ENCODE measurements around the gene UCHL5. TPM values are rescaled to one million over a fixed set of nuclear protein-coding genes. Genes with fewer than 3 reads are reported as not detected.
"Not testable (repeated sequence)": the region's sequence is repeated elsewhere in the genome, so short reads cannot be mapped to it uniquely, and the experiment has no call there.

Gene UCHL5
- total RNA-seq, 2 donors from 2014 or later = 45.4 to 51.7 TPM

DNA sequence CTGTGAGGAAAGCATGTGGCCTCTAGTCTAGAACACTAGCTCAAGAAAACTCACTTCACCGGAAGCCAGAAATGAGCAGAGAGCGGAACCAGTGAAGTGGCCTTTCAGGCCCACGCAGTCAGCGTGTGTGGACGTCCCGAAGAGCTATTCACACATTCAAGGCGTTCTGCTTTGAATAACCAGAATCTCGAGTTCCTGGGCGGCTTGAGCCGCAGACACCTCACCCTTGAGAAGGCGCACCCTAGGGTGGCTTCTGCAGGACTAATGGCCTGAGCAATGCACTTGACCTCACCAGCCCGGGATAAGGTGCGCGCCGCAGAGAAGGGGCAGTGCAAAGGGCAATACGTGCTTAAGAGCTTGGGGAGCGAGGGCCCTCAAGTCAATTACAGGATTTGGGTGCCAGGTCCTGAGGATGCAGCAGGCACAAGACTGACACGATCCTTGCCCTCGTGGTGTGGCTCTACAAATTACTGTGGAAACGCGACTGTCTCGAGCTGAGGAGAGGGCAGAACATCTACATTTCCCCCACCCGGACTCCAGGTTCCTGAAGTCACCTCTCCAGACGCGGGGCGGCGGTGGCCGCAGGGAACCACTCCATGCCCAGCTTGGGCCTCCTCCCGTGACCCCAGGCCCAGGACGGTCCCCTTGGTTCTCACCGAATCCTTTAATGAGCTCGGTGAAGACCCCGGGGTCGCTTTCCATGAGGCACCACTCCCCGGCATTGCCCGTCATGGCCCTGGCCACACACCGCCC lies 455 bp downstream of the UCHL5 start:
- no peaks in the 10 kb centered on the region for H3K27me3 Mint-ChIP-seq (ENCODE audit: low read depth)
- H3K9me3 Mint-ChIP-seq = no peaks in the 10 kb centered on the region
- peak overlapping the region; percentile 94 for H3K27ac Mint-ChIP-seq
- H3K4me3 Mint-ChIP-seq = peak overlapping the region; percentile 90 to 97
- ATAC-seq (replicated peaks in 1 of 2) = peak; percentile 58 to 64
- H3K36me3 Mint-ChIP-seq (ENCODE audit: insufficient read depth in 2 of 2) = peaks cover 10 to 24% of the 10 kb centered on the region in 2 donors
- peaks cover 59% of the 10 kb centered on the region for H3K4me1 Mint-ChIP-seq (ENCODE audit: low read depth)
- DNase-seq = peak; percentile 76 to 77

DNA sequence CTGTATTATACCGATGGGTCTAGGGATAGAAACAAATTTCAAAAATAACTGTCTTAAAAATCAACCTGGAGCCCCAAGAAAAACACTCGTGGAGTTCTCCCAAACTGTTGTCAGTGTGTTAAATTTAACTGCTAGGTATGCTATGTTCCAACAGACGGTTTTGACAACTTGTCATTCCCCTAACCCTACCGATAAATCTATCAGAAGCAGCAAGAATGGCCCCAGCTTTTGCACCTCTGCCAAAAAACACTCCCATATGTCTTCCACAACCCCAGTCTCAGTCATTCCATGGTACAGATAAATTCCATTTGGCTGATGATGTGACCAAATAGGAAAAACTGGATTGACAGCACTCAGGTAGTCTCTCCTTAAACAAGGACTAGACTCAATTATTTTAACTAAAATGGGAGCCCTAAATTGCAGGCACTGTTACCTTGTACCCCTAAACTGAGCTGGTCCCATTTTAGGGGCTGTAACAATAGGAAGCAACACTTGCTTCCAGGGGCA lies 4.9 kb downstream of the UCHL5 start:
- Mint-ChIP-seq H3K27ac (no peak overlapping the region), H3K4me3 (no peak overlapping the region), H3K9me3 (no peaks in the 10 kb centered on the region), H3K4me1 (ENCODE audit: low read depth) (peaks cover 31% of the 10 kb centered on the region), H3K36me3 (ENCODE audit: insufficient read depth in 2 of 2) (peaks cover 7 to 18% of the 10 kb centered on the region in 2 donors), H3K27me3 (ENCODE audit: low read depth) (no peaks in the 10 kb centered on the region)
- DNase-seq (no peak), ATAC-seq (replicated peaks in 1 of 2) (no peak)

- DNase-seq; H3K4me1 Mint-ChIP-seq (ENCODE audit: low read depth); H3K27me3 Mint-ChIP-seq (ENCODE audit: low read depth): not testable (repeated sequence)
These were observed 10.2 kb downstream of the UCHL5 start for GRCh38 chr1:193048913-193049312.

DNA sequence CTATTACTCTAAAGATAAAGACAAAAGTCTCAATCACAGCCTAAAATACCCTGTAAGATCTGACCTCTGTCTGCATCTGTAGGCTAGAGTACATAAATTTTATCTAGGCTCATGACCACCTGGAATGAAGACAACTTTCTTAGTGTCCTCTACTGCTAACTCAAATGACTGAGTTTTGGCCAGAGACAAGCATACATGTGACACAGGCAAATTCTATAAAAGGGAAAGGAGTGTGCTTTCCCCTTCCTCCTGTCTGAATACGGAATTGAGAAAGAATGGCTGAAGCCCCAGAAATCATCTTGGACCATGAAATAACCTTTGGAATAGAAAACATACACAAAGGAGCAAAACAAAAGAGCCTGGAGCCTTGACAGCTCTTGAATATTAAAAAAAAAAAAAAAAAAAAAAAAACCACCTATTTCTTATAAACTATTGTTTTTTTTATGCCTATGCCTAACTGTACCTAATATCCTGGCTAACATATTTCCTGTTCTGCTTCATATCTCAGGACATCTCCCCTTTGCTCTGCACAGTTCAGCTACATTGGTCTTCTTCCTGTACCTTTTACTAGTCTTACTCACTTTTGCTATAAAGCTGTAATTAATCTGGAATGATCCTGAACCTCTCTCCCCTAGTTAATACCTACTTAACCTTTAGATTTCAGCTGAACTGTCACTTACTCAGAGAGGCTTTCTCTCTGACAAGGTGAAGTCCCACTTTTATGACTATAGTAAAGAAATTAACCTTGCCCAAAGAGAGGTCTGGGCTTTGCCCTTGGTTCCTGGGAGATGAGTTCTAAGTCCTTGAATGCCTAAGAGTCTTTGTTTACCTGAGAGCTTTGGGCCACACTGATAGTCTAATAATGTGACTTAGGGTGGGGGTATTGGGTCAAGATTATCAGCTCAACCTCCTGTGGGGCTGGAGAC lies 16.1 kb downstream of the UCHL5 start:
- peaks cover 2 to 14% of the 10 kb centered on the region in 2 donors for H3K36me3 Mint-ChIP-seq (ENCODE audit: insufficient read depth in 2 of 2)
- no peaks in the 10 kb centered on the region for H3K27me3 Mint-ChIP-seq (ENCODE audit: low read depth)
- DNase-seq (no peak), ATAC-seq (replicated peaks in 1 of 2) (no peak)
- no peak overlapping the region for H3K27ac Mint-ChIP-seq
- H3K4me3 Mint-ChIP-seq = no peak overlapping the region
- no peaks in the 10 kb centered on the region for H3K4me1 Mint-ChIP-seq (ENCODE audit: low read depth)
- H3K9me3 Mint-ChIP-seq = no peaks in the 10 kb centered on the region

More at GRCh38 chr1:193048913-193049312, 10.2 kb downstream of the UCHL5 start:
- not testable (repeated sequence) for H3K27ac Mint-ChIP-seq; H3K9me3 Mint-ChIP-seq; ATAC-seq (replicated peaks in 1 of 2); H3K4me3 Mint-ChIP-seq; H3K36me3 Mint-ChIP-seq (ENCODE audit: insufficient read depth in 2 of 2)

DNA sequence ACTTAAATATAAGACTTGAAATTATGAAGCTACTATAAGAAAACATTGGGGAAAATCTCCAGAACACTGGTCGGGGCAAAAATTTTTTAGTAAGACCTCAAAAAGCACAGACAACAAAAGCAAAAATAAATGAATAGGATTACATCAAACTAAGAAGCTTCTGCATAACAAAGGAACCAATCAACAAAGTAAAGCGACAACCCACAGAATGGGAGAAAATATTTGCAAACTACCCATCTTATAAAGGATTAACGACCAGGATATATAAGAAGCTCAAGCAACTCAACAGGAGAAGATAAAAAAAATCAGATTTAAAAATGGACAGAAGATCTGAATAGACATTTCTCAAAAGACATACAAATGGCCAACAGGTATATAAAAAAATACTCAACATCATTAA lies 19.1 kb downstream of the UCHL5 start:
- Mint-ChIP-seq H3K4me3 (no peak overlapping the region), H3K36me3 (ENCODE audit: insufficient read depth in 2 of 2) (peaks cover 2 to 14% of the 10 kb centered on the region in 2 donors), H3K4me1 (ENCODE audit: low read depth) (peaks cover 11% of the 10 kb centered on the region)

GRCh38 chr1:193036337-193037047 lies 22.7 kb downstream of the UCHL5 start:
- ATAC-seq (replicated peaks in 1 of 2) = no peak
- Mint-ChIP-seq H3K4me3 (no peak overlapping the region), H3K27me3 (ENCODE audit: low read depth) (no peaks in the 10 kb centered on the region), H3K4me1 (ENCODE audit: low read depth) (peaks cover 17% of the 10 kb centered on the region), H3K9me3 (no peaks in the 10 kb centered on the region), H3K27ac (peak overlapping the region; percentile 56), H3K36me3 (ENCODE audit: insufficient read depth in 2 of 2) (peaks cover 3 to 10% of the 10 kb centered on the region in 2 donors)
- no peak for DNase-seq

More for the DNA sequence above, 19.1 kb downstream of the UCHL5 start:
- no peaks in the 10 kb centered on the region for H3K9me3 Mint-ChIP-seq
- DNase-seq (no peak), ATAC-seq (replicated peaks in 1 of 2) (no peak)
- H3K27me3 Mint-ChIP-seq (ENCODE audit: low read depth) = no peaks in the 10 kb centered on the region
- H3K27ac Mint-ChIP-seq = no peak overlapping the region

DNA sequence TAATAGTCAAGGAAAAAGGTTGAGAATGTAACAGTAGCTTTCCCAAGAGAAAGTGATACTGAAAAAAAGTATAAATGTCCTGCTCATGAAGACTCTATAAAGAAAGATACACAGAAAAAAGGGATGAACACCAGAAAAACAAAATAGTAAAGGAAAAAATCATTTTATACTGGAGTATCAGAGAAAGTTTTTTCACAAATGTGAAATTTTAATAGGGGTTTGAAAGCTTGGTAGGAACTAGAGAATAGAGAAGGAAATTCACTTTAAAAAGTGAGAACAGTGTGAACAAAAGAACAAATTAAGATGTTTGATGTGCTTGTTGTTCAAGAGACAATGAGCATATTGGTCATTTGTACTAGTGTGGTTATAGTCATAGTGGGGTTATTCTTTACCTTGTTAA lies 25.6 kb downstream of the UCHL5 start:
- no peaks in the 10 kb centered on the region for H3K27me3 Mint-ChIP-seq (ENCODE audit: low read depth)
- no peak for DNase-seq
- H3K36me3 Mint-ChIP-seq (ENCODE audit: insufficient read depth in 2 of 2) = peaks cover 3 to 10% of the 10 kb centered on the region in 2 donors
- ATAC-seq (replicated peaks in 1 of 2) = no peak
- no peaks in the 10 kb centered on the region for H3K9me3 Mint-ChIP-seq
- H3K4me1 Mint-ChIP-seq (ENCODE audit: low read depth) = peaks cover 17% of the 10 kb centered on the region
- H3K4me3 Mint-ChIP-seq = no peak overlapping the region
- peak overlapping the region; percentile 7 for H3K27ac Mint-ChIP-seq

DNA sequence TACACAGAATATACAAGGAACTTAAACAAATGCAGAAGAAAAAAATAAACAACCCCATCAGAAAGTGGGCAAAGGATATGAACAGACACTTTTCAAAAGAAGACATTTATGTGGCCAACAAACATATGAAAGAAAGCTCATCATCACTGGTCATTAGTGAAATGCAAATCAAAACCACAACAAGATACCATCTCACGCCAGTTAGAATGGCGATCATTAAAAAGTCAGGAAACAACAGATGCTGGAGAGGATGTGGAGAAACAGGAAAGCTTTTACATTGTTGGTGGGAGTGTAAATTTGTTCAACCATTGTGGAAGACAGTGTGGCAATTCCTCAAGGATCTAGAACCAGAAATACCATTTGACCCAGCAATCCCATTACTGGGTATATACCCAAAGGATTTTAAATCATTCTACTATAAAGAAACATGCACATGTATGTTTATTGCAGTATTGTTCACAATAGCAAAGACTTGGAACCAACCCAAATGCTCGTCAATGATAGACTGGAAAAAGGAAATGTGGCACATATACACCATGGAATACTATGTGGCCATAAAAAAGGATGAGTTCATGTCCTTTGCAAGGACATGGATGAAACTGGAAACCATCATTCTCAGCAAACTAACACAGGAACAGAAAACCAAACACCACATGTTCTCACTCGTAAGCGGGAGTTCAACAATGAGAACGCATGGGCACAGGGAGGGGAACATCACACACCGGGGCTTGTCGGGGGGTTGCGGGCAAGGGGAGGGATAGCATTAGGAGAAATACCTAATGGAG lies 26.3 kb downstream of the UCHL5 start:
- H3K4me1 Mint-ChIP-seq (ENCODE audit: low read depth) = peaks cover 17% of the 10 kb centered on the region
- not testable (repeated sequence) for DNase-seq; ATAC-seq (replicated peaks in 1 of 2); H3K36me3 Mint-ChIP-seq (ENCODE audit: insufficient read depth in 2 of 2); H3K27me3 Mint-ChIP-seq (ENCODE audit: low read depth); H3K9me3 Mint-ChIP-seq; H3K4me3 Mint-ChIP-seq; H3K27ac Mint-ChIP-seq

- ATAC-seq (replicated peaks in 1 of 2) = no peak
- Mint-ChIP-seq H3K9me3 (no peaks in the 10 kb centered on the region), H3K36me3 (ENCODE audit: insufficient read depth in 2 of 2) (peaks cover 4 to 8% of the 10 kb centered on the region in 2 donors)
These were observed 27.7 kb downstream of the UCHL5 start for GRCh38 chr1:193031431-193031830.

GRCh38 chr1:193030280-193030679 lies 28.9 kb downstream of the UCHL5 start:
- peak overlapping the region; percentile 68 for H3K27ac Mint-ChIP-seq
- no peak overlapping the region for H3K4me3 Mint-ChIP-seq
- ATAC-seq (replicated peaks in 1 of 2) (no peak), DNase-seq (no peak)
- peaks cover 14% of the 10 kb centered on the region for H3K4me1 Mint-ChIP-seq (ENCODE audit: low read depth)
- H3K36me3 Mint-ChIP-seq (ENCODE audit: insufficient read depth in 2 of 2) = peaks cover 4 to 12% of the 10 kb centered on the region in 2 donors
- H3K9me3 Mint-ChIP-seq = no peaks in the 10 kb centered on the region
- no peaks in the 10 kb centered on the region for H3K27me3 Mint-ChIP-seq (ENCODE audit: low read depth)

More at GRCh38 chr1:193031431-193031830, 27.7 kb downstream of the UCHL5 start:
- DNase-seq = no peak
- Mint-ChIP-seq H3K4me3 (no peak overlapping the region), H3K4me1 (ENCODE audit: low read depth) (peaks cover 15% of the 10 kb centered on the region), H3K27me3 (ENCODE audit: low read depth) (no peaks in the 10 kb centered on the region), H3K27ac (no peak overlapping the region)

- H3K36me3 Mint-ChIP-seq (ENCODE audit: insufficient read depth in 2 of 2) = peaks cover 1 to 14% of the 10 kb centered on the region in 2 donors
- H3K27ac Mint-ChIP-seq = no peak overlapping the region
- H3K4me3 Mint-ChIP-seq = no peak overlapping the region
- H3K4me1 Mint-ChIP-seq (ENCODE audit: low read depth) = peaks cover 9% of the 10 kb centered on the region
- no peaks in the 10 kb centered on the region for H3K27me3 Mint-ChIP-seq (ENCODE audit: low read depth)
- ATAC-seq (replicated peaks in 1 of 2) (no peak), DNase-seq (no peak)
- no peaks in the 10 kb centered on the region for H3K9me3 Mint-ChIP-seq
These were observed 33.9 kb downstream of the UCHL5 start for GRCh38 chr1:193025218-193025617.

DNA sequence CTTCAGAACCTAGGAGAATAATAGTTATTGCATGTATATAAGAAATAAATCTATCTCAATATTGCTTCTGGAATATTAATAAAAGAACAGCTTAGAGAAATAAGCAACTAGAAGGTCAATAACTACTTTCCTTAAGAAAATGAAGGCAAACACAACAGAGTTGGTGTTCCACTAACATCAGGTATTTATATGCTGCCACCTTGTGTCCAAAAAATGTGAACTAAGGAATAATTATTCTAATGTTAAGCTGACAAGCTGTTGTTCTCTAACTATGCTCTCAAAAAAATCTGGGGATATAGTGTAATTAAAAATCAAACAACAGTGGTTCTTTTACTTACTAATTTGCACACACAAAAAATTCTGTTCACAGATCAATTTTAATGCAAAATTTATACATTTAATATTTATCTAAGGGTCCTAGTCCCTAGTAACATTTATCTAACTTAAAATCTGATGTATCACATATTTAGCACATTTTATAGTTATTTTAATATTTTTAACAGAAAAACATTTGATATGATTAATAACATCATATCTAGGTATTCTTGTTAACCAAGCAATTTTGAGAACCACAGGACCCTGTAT lies 39.6 kb downstream of the UCHL5 start:
- no peaks in the 10 kb centered on the region for H3K27me3 Mint-ChIP-seq (ENCODE audit: low read depth)
- DNase-seq = no peak
- no peaks in the 10 kb centered on the region for H3K4me1 Mint-ChIP-seq (ENCODE audit: low read depth)
- H3K36me3 Mint-ChIP-seq (ENCODE audit: insufficient read depth in 2 of 2) = peaks cover 0 to 6% of the 10 kb centered on the region in 2 donors
- no peak overlapping the region for H3K27ac Mint-ChIP-seq
- H3K4me3 Mint-ChIP-seq = no peak overlapping the region
- ATAC-seq (replicated peaks in 1 of 2) = no peak
- H3K9me3 Mint-ChIP-seq = no peaks in the 10 kb centered on the region
